ENCODE results near the gene UNC93A.
"Not testable (repeated sequence)": the region's sequence is repeated elsewhere in the genome, so short reads cannot be mapped to it uniquely, and the experiment has no call there.

Gene UNC93A

GRCh38 chr6:167319856-167320753 is 29.0 kb downstream of the UNC93A start:
- DNase-seq (ENCODE audit: extremely low spot score); CTCF ChIA-PET; POLR2A ChIA-PET: not testable (repeated sequence)

- CTCF ChIA-PET: not testable (repeated sequence)
These were observed 29.6 kb downstream of the UNC93A start for GRCh38 chr6:167320754-167321056.

GRCh38 chr6:167321185-167321584 is 30.1 kb downstream of the UNC93A start:
- POLR2A ChIA-PET, CTCF ChIA-PET: not testable (repeated sequence)

More at GRCh38 chr6:167320754-167321056, 29.6 kb downstream of the UNC93A start:
- DNase-seq (ENCODE audit: extremely low spot score); POLR2A ChIA-PET: not testable (repeated sequence)

GRCh38 chr6:167323111-167323510 is 32.0 kb downstream of the UNC93A start:
- CTCF ChIA-PET: no interaction called here
- POLR2A ChIA-PET: no interaction called here
- TF ChIP-seq SUZ12 (IDR thresholded peaks at IDR 0.05) (no peak), FOXA1 (IDR thresholded peaks at IDR 0.05) (no peak)
- no peak for DNase-seq (ENCODE audit: extremely low spot score)

More at GRCh38 chr6:167321185-167321584, 30.1 kb downstream of the UNC93A start:
- DNase-seq (ENCODE audit: extremely low spot score): not testable (repeated sequence)

- no peak for TF ChIP-seq BHLHE40 (IDR thresholded peaks at IDR 0.05; ENCODE audit: borderline replicate concordance)
- TF ChIP-seq FOXM1 (IDR thresholded peaks at IDR 0.05; ENCODE audit: borderline replicate concordance): no peak
- no peak for TF ChIP-seq ZNF384 (IDR thresholded peaks at IDR 0.05)
- no peak for TF ChIP-seq HDGF (IDR thresholded peaks at IDR 0.05; ENCODE audit: borderline replicate concordance)
- no peak for TF ChIP-seq SP1 (IDR thresholded peaks at IDR 0.05)
- TF ChIP-seq FOXA1 (IDR thresholded peaks at IDR 0.05): no peak
- TF ChIP-seq FOXK2 (IDR thresholded peaks at IDR 0.05): no peak
- no peak for TF ChIP-seq NFRKB (IDR thresholded peaks at IDR 0.05)
- TF ChIP-seq PKNOX1 (IDR thresholded peaks at IDR 0.05): no peak
- no peak for TF ChIP-seq TARDBP (IDR thresholded peaks at IDR 0.05)
- TF ChIP-seq SUZ12 (IDR thresholded peaks at IDR 0.05): no peak
- no peak for TF ChIP-seq LEF1 (IDR thresholded peaks at IDR 0.05; ENCODE audit: borderline replicate concordance)
- TF ChIP-seq CTBP1 (IDR thresholded peaks at IDR 0.05; ENCODE audit: borderline replicate concordance): no peak
- TF ChIP-seq ELF4 (IDR thresholded peaks at IDR 0.05): no peak
- no peak for TF ChIP-seq ARNT (IDR thresholded peaks at IDR 0.05)
- no peak for TF ChIP-seq L3MBTL2 (conservative IDR thresholded peaks at IDR 0.05)
- POLR2A ChIA-PET: no interaction called here
- DNase-seq (ENCODE audit: extremely low spot score): no peak
- CTCF ChIA-PET: no interaction called here
These were observed 33.0 kb downstream of the UNC93A start for GRCh38 chr6:167324111-167324510.

GRCh38 chr6:167325766-167326165 is 34.7 kb downstream of the UNC93A start:
- POLR2A ChIA-PET: no interaction called here
- CTCF ChIA-PET: no interaction called here
- DNase-seq (ENCODE audit: extremely low spot score): no peak
- TF ChIP-seq HDGF (IDR thresholded peaks at IDR 0.05; ENCODE audit: borderline replicate concordance): no peak
- TF ChIP-seq PKNOX1 (IDR thresholded peaks at IDR 0.05): no peak
- TF ChIP-seq CTBP1 (IDR thresholded peaks at IDR 0.05; ENCODE audit: borderline replicate concordance): no peak
- no peak for TF ChIP-seq FOXA1 (IDR thresholded peaks at IDR 0.05)
- TF ChIP-seq ARNT (IDR thresholded peaks at IDR 0.05): no peak
- TF ChIP-seq FOXM1 (IDR thresholded peaks at IDR 0.05; ENCODE audit: borderline replicate concordance): no peak
- no peak for TF ChIP-seq SP1 (IDR thresholded peaks at IDR 0.05)
- TF ChIP-seq SUZ12 (IDR thresholded peaks at IDR 0.05): no peak
- TF ChIP-seq ZNF384 (IDR thresholded peaks at IDR 0.05): no peak
- no peak for TF ChIP-seq L3MBTL2 (conservative IDR thresholded peaks at IDR 0.05)
- TF ChIP-seq TARDBP (IDR thresholded peaks at IDR 0.05): no peak
- no peak for TF ChIP-seq LEF1 (IDR thresholded peaks at IDR 0.05; ENCODE audit: borderline replicate concordance)
- TF ChIP-seq FOXK2 (IDR thresholded peaks at IDR 0.05): no peak
- no peak for TF ChIP-seq BHLHE40 (IDR thresholded peaks at IDR 0.05; ENCODE audit: borderline replicate concordance)
- no peak for TF ChIP-seq ELF4 (IDR thresholded peaks at IDR 0.05)
- no peak for TF ChIP-seq NFRKB (IDR thresholded peaks at IDR 0.05)

- POLR2A ChIA-PET: no interaction called here
- no peak for TF ChIP-seq L3MBTL2 (conservative IDR thresholded peaks at IDR 0.05)
- no peak for TF ChIP-seq BHLHE40 (IDR thresholded peaks at IDR 0.05; ENCODE audit: borderline replicate concordance)
- TF ChIP-seq TARDBP (IDR thresholded peaks at IDR 0.05): no peak
- TF ChIP-seq PKNOX1 (IDR thresholded peaks at IDR 0.05): no peak
- TF ChIP-seq LEF1 (IDR thresholded peaks at IDR 0.05; ENCODE audit: borderline replicate concordance): no peak
- TF ChIP-seq ZNF384 (IDR thresholded peaks at IDR 0.05): no peak
- TF ChIP-seq FOXM1 (IDR thresholded peaks at IDR 0.05; ENCODE audit: borderline replicate concordance): no peak
- TF ChIP-seq SP1 (IDR thresholded peaks at IDR 0.05): no peak
- TF ChIP-seq CTBP1 (IDR thresholded peaks at IDR 0.05; ENCODE audit: borderline replicate concordance): no peak
- TF ChIP-seq NFRKB (IDR thresholded peaks at IDR 0.05): no peak
- TF ChIP-seq ELF4 (IDR thresholded peaks at IDR 0.05): no peak
- no peak for TF ChIP-seq ARNT (IDR thresholded peaks at IDR 0.05)
- TF ChIP-seq HDGF (IDR thresholded peaks at IDR 0.05; ENCODE audit: borderline replicate concordance): no peak
- TF ChIP-seq FOXA1 (IDR thresholded peaks at IDR 0.05): no peak
- TF ChIP-seq SUZ12 (IDR thresholded peaks at IDR 0.05): no peak
- no peak for TF ChIP-seq FOXK2 (IDR thresholded peaks at IDR 0.05)
- CTCF ChIA-PET: no interaction called here
- no peak for DNase-seq (ENCODE audit: extremely low spot score)
These were observed 36.3 kb downstream of the UNC93A start for GRCh38 chr6:167327391-167327790.

Data from HEK293T (cell line).